Limb (tissue), 2 donors: ENCODE measurements around the gene THSD1.
A peak's percentile ranks its signal among the peaks of the same experiment; 100 is the strongest.
"Not testable (repeated sequence)": the region's sequence is repeated elsewhere in the genome, so short reads cannot be mapped to it uniquely, and the experiment has no call there.

Experiments
- DNase-seq, 2 donors: peaks; one replicate each; pipeline ENCODE4 v3.0.0-alpha.2; 2016; ENCODE audit errors: extremely low spot score in 2 of 2

THSD1 gene

DNA sequence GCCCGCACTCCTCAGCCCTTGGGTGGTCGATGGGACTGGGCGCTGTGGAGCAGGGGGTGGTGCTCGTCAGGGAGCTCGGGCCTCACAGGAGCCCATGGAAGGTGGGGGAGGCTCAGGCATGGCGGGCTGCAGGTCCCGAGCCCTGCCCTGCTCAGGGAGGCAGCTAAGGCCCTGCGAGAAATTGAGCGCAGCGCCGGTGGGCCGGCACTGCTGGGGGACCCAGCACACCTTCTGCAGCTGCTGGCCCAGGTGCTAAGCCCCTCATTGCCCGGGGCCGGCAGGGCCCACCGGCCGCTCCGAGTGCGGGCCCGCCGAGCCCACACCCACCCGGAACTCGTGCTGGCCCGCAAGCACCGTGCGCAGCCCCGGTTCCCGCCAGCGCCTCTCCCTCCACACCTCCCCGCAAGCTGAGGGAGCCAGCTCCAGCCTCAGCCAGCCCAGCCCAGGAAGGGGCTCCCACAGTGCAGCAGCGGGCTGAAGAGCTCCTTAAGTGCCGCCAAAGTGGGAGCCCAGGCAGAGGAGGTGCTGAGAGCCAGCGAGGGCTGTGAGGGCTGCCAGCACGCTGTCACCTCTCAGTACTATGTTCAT lies 2.2 kb upstream of the THSD1 start:
- not testable (repeated sequence) for DNase-seq

DNA sequence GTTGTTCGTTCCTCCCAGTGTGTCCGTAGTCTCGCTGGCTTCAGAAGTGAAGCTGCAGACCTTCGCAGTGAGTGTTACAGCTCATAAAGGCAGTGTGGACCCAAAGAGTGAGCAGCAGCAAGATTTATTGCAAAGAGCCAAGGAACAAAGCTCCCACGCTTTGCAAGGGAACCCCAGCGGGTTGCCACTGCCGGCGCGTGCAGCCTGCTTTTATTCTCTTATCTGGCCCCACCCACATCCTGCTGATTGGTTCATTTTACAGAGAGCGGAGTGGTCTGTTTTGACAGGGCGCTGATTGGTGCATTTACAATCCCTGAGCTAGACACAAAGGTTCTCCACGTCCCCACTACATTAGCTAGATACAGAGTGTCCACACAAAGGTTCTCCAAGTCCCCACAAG lies 1.5 kb upstream of the THSD1 start:
- not testable (repeated sequence) for DNase-seq

DNA sequence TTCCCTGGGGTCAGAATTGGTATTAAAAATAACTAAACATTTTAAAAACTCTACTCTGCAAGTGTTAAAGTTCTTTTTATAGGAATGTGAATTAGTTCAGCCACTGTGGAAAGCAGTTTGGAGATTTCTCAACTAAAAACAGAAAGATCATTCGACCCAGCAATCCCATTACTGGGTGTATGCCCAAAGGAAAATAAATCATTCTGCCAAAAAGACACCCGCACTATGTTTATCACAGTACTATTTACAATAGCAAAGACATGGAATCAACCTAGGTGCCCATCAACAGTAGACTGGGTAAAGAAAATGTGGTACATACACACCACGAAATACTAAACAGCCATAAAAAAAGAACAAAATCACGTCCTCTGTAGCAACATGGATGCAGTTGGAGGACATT lies 657 bp upstream of the THSD1 start:
- no peak for DNase-seq

DNA sequence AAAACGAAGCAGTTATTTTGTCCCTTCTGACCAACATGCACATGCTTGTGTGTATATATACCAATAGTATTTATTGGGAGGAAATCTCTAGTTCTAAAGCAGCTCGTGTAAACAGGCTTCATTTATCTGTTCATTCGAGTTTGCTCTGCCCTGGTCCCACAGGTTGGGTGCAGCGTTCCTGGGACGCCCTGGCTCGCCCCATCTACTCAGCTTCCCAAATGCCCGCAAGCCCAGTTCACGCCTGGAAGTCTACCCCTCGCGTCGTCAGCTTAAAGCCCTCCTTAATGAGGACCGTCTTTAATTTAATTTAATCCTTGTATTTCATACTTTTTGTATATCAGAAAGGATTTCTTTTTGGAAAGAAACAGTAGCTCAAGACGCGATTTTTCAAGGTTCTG lies 604 bp downstream of the THSD1 start:
- DNase-seq = no peak

DNA sequence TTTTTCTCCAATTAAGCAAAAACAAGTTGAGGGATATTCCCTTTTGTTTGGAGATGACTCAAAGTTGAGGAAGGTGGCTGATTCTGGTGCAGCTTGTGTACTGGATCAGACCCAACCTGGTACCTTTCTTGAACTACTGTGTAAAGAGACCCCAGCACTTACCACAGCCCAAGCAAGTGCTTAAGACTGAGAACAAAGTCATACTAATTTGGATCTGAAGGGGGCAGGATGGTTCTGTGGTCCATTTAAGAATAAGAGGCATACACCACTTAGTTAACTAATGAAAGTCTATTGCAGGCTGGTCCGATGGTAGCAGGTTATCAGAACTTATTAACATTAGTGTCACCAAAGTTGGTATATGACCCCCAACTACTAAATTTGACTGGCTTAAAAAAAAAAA lies 6.3 kb downstream of the THSD1 start:
- DNase-seq = no peak

DNA sequence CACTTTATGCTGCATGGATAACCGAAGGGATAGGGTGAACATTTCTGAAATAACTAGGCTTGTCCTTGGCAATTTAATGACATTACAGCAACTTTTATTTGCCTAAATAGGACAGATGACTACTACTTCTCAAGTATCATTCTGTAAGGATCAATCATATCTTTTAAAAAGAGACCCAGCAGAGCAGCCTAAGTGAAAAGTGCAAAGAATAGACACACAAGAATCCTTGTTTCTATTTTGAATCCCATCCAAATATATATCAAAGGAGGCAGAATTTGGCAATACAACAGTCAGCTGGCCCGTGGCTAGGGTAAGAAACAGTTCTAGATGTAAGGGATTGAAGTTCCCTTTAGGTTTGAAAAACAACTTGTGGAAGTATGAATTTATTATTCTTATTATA lies 6.9 kb downstream of the THSD1 start:
- no peak for DNase-seq

DNA sequence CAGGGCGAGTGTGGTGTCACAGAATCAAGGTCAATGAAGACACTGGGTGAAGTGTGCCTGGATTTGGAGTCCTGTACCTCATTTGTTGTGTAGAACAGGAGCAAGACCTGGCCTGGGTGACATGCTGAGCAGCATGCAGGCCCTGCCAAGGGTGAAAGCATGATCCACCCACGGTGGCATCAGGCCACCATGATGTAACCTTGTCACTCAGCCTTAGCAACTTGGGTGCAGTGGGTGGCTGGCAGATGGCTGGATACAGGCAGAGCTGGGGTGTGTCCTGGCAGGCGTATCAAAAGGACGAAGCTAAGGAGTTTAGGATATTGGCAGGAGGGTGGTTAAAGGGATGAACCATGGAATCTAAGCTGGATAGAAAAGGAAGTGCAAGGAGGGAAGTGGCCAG lies 10.3 kb downstream of the THSD1 start:
- no peak for DNase-seq

DNA sequence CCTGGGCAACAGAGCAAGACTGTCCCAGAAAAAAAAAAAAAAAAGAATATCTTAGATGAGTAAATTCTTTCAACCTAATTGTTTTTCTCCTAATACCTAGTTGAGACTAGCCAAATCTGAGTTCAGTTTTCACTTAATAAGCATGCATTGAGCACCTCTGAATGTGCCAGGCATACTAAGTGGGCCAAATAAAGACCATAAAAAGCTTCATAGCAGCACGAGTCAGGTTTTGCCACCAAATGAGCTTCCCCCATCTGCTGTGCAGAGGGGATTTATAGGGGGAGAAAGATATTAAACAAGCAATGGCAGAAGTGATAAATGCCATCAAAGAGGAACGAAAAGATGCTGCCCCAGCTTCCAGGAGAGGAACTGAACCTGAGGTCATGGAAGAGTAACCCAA lies 11.4 kb downstream of the THSD1 start:
- DNase-seq = no peak

DNA sequence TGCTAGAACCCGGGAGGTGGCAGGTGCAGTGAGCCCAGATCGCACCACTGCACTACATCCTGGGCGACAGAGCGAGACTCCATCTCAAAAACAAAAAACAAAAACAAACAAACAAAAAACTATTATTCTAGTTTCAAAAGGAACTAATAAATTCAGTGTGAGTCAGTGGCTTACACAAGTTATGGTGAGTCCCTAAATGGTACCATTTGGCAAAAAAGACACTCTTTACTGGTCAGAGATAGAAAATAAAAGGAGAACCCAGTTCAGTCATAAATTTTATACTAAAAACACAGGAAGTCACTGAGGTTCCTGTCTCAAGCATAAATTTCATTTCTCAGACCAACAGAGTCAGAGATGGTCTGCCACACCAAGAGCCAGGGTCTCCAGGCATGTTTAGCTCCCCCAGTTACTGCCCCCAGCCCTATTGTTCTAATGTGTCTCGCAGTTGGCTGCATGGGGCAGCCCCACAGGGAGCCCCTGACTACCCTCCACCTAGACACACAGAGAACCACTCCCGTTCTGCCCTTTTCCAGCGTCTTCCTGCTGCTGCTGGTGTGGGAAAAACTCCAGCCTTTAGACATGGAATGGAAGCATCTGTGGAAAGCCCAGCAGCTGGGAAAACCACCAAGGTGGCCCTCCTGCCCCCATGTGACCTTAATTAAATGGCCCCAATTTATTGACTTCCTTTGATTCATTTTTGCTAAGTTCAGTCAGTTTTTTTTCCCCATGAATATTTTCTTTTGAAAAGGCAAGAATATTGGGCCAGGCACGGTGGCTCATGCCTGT lies 12.2 kb downstream of the THSD1 start:
- no peak for DNase-seq

DNA sequence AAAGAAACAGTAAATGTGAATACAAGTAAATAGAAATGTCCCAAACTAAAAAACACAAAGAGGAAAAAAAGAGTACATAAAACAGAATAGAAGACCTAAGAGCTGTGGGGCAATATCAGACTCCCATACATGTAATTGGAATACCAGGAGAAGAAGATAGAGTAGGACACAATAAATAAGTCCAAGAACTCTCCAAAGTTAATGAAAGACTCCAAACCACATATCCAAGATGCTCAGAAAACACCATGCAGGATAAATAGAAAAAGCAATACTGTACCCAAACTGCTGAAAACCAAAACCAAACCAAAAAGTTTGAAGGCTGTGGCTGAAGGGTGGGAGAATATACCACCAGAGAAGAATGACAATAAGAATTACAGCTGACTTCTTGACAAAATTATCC lies 18.3 kb downstream of the THSD1 start:
- no peak for DNase-seq

DNA sequence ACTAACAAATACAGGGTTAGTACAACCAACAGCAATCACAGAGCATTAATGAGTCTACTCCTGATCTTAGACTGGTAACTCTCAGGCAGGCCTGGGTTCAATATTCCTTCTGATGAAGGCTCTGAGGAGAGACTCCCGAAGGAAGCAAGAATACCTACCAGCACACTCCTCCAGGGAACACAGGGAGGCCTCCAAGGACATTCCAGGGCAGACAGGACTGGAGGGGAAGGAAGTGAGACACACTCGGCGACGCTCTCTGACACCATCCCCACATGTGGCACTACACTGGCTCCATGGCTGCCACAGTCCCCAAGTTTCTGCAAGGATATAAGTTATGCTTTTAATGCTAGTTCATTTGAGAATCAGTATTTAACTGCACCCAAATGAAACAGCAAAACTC lies 20.1 kb downstream of the THSD1 start:
- DNase-seq = no peak

DNA sequence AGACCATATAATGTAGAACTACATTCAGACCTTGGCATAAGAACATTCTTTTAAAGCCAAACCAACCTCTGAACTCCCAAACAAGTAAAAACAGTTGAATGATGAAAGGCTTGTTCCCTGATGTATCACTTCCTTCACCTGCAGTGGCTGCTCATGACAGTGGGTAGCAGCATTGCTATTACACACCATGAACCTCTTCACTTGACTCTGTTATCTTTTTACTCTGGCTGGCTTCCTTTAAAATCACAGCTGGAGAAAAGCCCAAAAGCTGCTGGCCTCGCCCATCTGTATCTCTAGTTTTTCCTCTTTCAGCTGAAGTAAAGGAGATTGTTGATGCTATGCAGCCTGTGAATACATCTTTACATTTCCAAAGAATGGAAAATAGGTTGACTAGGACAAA lies 22.6 kb downstream of the THSD1 start:
- DNase-seq = no peak

DNA sequence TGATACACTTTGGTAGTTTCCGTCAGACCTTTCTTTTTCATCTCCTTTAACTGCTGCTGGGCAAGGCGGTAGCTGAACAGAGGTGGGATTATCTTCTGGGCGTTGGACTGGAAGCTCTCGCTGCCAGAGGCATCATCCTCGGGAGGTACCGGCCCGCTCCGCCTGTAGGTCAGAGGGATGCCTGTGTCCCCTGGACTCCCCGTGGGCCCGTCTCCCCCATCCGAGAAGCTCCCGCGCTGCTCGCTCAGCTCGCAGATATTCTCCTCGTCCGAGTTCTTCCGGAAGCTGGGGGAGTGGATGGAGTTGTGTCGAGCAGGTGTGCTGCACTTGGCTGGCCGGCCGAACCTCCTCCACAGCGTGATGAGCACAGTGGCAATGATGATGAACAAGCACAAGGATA lies 27.7 kb downstream of the THSD1 start:
- no peak for DNase-seq

DNA sequence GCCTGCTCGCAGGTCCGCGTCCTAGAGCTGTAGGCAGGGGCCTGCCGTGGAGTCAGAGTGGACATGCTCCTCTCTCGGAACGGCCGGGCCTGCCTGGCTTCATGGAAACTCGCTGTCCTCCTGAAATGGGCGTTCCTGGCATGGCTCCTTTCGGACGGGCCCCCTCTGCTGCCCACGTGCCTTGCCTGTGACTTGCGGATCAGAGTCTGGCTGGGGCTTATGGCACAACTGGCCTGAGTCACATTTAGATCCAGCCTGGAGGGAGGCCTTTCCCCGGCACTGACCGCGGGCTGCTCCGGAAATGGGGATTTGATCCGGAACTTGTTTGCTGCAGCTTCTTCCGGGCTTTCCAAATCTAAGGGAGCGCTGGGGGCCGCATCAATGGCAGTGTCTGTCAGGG lies 28.1 kb downstream of the THSD1 start:
- no peak for DNase-seq

DNA sequence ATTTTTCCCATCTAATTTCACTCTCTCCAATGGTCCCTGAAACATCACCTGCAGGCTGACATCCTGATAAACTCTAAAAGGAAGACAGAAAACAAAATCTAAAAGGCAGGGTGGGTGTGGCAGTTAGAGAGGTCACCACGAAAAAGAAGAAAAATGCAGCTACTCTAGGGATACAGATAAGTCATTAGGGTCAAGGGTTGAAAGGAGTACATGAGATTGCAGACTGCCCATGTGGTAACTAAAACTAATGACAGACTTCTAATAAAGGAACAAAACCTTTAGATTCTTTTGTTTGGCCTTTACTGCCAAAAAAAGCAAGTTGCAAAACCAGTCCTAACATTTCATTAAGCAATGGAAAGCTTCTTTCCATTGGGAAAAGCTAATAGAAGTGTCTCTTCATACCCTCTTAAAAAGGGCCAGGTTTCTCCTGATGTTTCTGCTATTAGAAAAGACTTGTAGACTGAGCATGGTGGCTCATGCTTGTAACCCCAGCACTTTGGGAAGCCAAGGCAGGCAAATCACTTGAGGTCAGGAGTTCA lies 31.0 kb downstream of the THSD1 start:
- no peak for DNase-seq

DNA sequence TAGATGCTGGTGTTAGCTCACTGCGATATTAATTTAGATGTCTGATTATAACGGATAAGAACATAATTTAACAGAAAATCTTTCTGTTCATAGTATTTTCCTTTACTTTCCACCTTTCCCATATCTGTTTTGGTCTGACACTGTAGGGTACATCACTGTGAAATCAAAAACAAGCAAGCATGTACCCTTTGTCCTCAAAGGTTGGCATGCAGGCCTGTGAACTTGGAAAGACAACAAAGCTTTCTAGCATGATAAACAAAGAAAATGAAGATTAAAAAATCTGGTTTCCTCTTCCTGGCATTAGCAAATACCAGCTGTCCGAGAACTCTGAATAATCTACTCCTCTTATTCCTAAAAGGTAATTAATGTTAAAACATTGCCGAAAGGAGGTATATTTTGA lies 31.6 kb downstream of the THSD1 start:
- no peak for DNase-seq

DNA sequence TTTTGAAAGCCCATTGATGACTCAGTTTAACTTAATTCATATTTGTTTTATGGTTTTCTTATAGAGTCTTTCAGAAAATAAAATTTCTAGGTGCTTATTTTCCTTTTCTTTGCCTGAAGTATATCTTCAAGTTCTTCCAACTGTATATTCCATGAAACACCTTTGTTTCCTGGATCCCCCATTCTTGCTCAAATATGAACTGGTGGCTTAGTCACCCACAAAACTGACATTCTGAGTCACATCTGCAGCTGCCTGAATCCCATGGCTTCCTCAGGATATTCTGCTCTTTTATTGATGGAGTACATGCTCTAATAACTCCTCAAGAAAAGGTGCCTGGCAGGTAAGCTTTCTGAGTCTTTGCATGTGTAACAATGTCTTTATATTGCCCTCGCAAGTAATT lies 32.7 kb downstream of the THSD1 start:
- DNase-seq = not testable (repeated sequence)

DNA sequence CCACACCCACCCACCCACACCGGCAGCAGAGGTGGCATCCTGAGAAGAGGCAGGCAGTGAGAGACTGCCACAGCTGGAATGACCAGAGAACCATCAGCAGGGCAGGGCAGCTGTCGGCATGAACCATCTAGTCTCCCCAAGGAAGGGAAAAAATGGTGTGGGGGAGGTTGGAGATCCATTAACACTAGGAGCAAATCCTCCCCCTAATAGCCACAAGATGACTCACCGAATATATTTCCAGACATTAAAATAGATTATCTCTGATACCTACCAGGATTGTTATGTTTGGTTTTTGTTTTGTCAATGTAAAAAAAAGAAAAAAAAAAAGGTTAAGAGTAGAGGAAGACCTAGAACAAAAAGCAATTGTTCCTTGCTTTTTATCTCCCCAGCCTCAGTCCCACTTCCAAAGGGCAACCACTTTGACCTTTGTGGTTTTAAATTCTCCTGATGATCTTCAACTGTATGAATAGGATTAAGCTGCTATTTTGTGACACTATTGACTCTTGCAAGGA lies 34.2 kb downstream of the THSD1 start:
- no peak for DNase-seq

DNA sequence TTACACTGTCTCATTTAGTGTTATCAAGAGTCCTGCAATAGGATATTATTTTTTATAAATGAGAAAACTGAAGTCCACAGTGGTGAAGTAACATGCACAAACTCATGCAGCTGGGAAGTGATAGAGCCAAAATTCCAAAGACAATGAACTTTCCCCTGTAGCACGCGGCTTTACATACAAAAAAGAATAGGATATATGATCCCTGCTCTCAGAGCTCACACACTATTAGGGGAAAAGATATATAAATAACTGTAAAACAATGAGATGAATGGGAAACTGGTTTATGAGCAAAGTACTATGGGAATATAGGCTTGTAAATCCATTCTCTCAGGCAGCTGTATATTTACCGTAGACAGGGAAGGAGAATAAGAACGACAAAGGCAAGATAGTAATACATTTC lies 39.7 kb downstream of the THSD1 start:
- DNase-seq = peak in 1 of 2 donors; percentile 54

DNA sequence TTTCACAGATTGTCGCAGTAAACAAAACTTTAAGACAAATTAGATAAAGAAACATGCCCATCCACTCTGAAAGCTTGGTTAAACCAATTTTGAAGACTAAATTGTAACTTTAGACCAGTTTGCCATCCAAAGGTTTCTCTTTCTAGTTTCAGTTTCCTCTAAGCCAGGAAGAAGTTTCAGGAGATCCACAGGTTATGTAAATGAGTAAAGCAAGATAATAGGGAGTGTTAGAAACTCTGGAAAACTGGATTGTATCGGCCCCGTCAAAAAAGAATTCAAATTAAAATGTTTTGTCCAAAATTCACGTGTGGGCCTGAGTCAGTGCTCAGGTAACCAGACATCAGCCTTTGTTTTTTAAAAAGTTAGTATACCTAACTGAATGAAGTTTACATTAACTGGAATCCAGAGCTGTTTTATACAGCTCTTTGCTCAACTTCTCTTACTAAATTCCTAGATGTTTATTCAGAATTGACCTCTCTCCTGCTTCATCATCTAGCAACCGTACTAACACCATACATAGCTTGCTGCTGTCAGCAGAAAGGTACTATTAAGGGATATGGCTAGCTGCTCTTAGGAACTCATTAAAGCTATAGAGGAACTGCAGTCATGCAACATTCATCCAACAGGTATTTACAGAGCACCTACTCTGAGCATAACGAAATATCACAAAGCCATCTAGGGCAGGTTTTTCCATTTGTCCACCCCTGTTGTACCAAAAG lies 43.6 kb downstream of the THSD1 start:
- not testable (repeated sequence) for DNase-seq

DNA sequence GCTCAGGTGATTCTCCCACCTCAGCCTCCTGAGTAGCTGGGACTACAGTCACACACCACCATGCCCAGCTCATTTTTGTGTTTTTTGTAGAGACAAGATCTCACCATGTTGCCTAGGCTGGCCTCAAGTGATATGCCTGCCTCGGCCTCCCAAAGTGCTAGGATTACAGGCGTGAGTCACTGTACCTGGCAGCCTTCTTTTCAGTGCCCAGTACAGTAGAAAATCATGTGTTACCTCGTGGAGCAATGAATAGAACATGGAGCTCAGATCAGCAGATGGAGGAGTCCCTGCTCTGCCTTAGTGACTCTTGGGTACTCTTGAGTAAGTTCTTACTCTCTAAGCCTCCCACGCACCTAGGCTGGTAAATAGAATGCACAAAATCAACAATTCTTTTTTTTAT lies 44.7 kb downstream of the THSD1 start:
- no peak for DNase-seq

DNA sequence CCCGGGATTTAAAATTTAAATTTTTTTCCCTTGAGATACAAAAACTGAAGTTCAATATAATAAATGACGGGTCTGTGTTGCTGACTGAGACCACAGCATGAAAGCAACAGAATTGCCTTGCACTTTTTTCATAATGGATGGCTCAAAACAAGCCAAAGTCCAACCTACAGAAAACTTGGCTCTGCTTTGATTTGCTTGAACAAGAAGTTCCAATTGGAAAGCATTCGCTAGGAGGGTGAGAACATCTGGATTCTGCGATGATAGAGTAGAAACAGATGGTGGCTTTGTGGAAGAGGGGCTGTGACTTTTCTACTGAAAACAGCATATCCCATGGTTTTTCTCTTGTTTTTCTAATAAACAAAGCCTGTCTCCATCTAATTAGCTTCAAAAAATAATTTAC lies 46.4 kb downstream of the THSD1 start:
- peak in 1 of 2 donors; percentile 92 for DNase-seq
